OCI-LY7 (cell line): ENCODE data around the gene CEP164. TPM values are rescaled to one million over a fixed set of nuclear protein-coding genes. Genes with fewer than 3 reads are reported as not detected.

Experiments used
- BruUV-seq: library from RNA; stranded (reverse); fragments of 400-500 nt; replicated peaks from 2 replicates; lab custom pipeline; 2021; lab: Mats Ljungman, UMichigan
- CTCF ChIA-PET: fragments of 300-600 bp; sonication (Branson Sonifier 250); formaldehyde crosslinking; loops from one replicate; lab custom pipeline; 2022; ENCODE audit warnings: antibody characterized with exemption; ENCODE audit not compliant: unreplicated experiment; lab: Charles Lee
- POLR2A ChIA-PET: fragments of 300-600 bp; sonication (Branson Sonifier 250); formaldehyde crosslinking; loops from one replicate; lab custom pipeline; 2022; ENCODE audit warnings: antibody characterized with exemption; lab: Charles Lee
- DNase-seq: peaks from one replicate; pipeline ENCODE4 v3.0.0-alpha.2; 2015; ENCODE audit warnings: low spot score
- H2AFZ ChIP-seq: fragments of 200-600 bp; sonication (generic), shearing (Covaris generic); 2 replicates; pipeline ENCODE4 v1.6.1; 2014; ENCODE audit warnings: mild to moderate bottlenecking, antibody characterized with exemption, low read length, moderate library complexity
- H3K27ac ChIP-seq: fragments of 200-600 bp; sonication (generic); 2 replicates; pipeline ENCODE4 v1.5.1; 2014; ENCODE audit warnings: mixed run types, low read depth, mild to moderate bottlenecking, moderate library complexity, low read length, inconsistent platforms; ENCODE audit not compliant: poor library complexity, severe bottlenecking
- H3K36me3 ChIP-seq: fragments of 200-600 bp; sonication (generic); 2 replicates; pipeline ENCODE4 v1.6.1; 2014; ENCODE audit warnings: mild to moderate bottlenecking, antibody characterized with exemption, low read length, moderate library complexity, mixed read lengths; ENCODE audit not compliant: insufficient read depth
- H3K4me1 ChIP-seq: fragments of 200-600 bp; sonication (generic); 2 replicates; pipeline ENCODE4 v1.5.1; 2014; ENCODE audit warnings: mild to moderate bottlenecking, low read length; ENCODE audit not compliant: insufficient read depth, poor library complexity, severe bottlenecking
- H3K4me2 ChIP-seq: fragments of 200-600 bp; sonication (generic); 2 replicates; pipeline ENCODE4 v1.6.1; 2014; ENCODE audit warnings: mild to moderate bottlenecking, low read length
- H3K4me3 ChIP-seq: fragments of 200-600 bp; sonication (generic); 2 replicates; pipeline ENCODE4 v1.5.1; 2014; ENCODE audit warnings: mild to moderate bottlenecking, low read depth, low read length; ENCODE audit not compliant: poor library complexity, severe bottlenecking
- H3K79me2 ChIP-seq: fragments of 200-600 bp; sonication (generic); 2 replicates; pipeline ENCODE4 v1.6.1; 2016; ENCODE audit warnings: low read depth, mild to moderate bottlenecking, low read length, moderate library complexity, mixed read lengths; ENCODE audit not compliant: insufficient read depth
- H3K9me2 ChIP-seq: fragments of 200-600 bp; sonication (generic); 2 replicates; pipeline ENCODE4 v1.6.1; 2016; ENCODE audit warnings: mild to moderate bottlenecking, low read length, mixed read lengths; ENCODE audit not compliant: insufficient read depth
- H3K9me3 ChIP-seq: fragments of 200-600 bp; sonication (generic); 2 replicates; pipeline ENCODE4 v1.6.1; 2014; ENCODE audit warnings: mild to moderate bottlenecking, mixed run types, low read length, mixed read lengths
- H4K20me1 ChIP-seq: fragments of 200-600 bp; sonication (generic); 2 replicates; pipeline ENCODE4 v1.6.1; 2014; ENCODE audit warnings: mild to moderate bottlenecking, antibody characterized with exemption, low read length, moderate library complexity, mixed read lengths; ENCODE audit not compliant: insufficient read depth
- CTCF ChIP-seq: fragments of 200-600 bp; sonication (generic); conservative IDR thresholded peaks from 2 replicates; pipeline ENCODE4 v1.5.1; 2014; ENCODE audit warnings: mild to moderate bottlenecking, antibody characterized with exemption, low read length, moderate library complexity, mixed read lengths
- EZH2phosphoT487 ChIP-seq: fragments of 200-600 bp; sonication (generic); IDR thresholded peaks from 2 replicates; pipeline ENCODE4 v1.6.1; 2018; ENCODE audit warnings: low read depth, borderline replicate concordance, mild to moderate bottlenecking, mixed run types, antibody characterized with exemption, low read length, moderate library complexity, mixed read lengths
- intact Hi-C: fragments of 100-400 bp; cut with micrococcal nuclease; formaldehyde crosslinking; loops from one replicate; pipeline ENCODE4 v1.10.0; 2022; ENCODE audit not compliant: unreplicated experiment
- total RNA-seq, 2 experiments: library from RNA; depleted of rRNA in 1 of 2; stranded (reverse); fragments of >200 nt in 1 of 2; shearing (Covaris generic) in 1 of 2; gene quantifications; 2 replicates each; pipeline ENCODE4 v1.2.3, GENCODE V29; 2014 to 2022

The CEP164 gene
- total RNA-seq, 2 experiments from 2014 or later: 25.3 to 48.7 TPM

GRCh38 chr11:117295438-117296137 is 32.1 kb upstream of the CEP164 start:
- no peaks in the 10 kb centered on the region for H3K4me1 ChIP-seq
- no peaks in the 10 kb centered on the region for H4K20me1 ChIP-seq
- no peak for TF ChIP-seq CTCF
- TF ChIP-seq EZH2phosphoT487: no peak
- no peak overlapping the region for H2AFZ ChIP-seq
- no peak overlapping the region for H3K27ac ChIP-seq
- no peaks in the 10 kb centered on the region for H3K79me2 ChIP-seq
- no TSS peak for BruUV-seq
- intact Hi-C loops: no loop called here
- DNase-seq: no peak
- no peaks in the 10 kb centered on the region for H3K9me3 ChIP-seq
- H3K4me3 ChIP-seq: no peak overlapping the region
- ChIA-PET POLR2A (interaction anchor here (0.5 kb wide), 1 partner anchor 82 kb away, joined by 4 read pairs; no protein-coding TSS in a partner anchor), CTCF (no interaction called here)
- no peak overlapping the region for H3K4me2 ChIP-seq
- no peaks in the 10 kb centered on the region for H3K9me2 ChIP-seq
- no peaks in the 10 kb centered on the region for H3K36me3 ChIP-seq

DNA sequence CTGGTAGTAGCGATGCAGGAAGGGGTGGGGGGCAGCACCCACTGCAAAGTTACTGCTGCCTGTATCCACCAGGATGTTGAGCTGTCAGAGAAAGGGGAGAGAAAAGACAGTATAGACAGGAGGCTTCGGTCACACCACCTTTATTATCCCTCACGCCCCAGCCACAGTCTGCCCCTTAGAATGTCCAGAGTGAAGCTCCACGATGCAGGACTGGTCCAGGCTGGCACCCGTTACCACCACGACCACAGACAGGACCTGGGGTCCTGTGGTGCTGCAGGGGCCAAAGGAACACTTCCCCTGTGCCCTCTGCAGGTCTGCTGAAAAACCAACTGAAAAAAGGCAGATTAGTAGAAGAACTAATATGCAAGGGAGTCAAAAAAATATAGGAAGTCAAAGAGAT is 30.8 kb upstream of the CEP164 start:
- no peak overlapping the region for H3K4me3 ChIP-seq
- H3K27ac ChIP-seq: no peak overlapping the region
- intact Hi-C loops: no loop called here
- H3K4me2 ChIP-seq: no peak overlapping the region
- BruUV-seq: no TSS peak
- H3K9me2 ChIP-seq: no peaks in the 10 kb centered on the region
- H3K36me3 ChIP-seq: no peaks in the 10 kb centered on the region
- CTCF ChIA-PET: no interaction called here
- no peaks in the 10 kb centered on the region for H3K4me1 ChIP-seq
- no peaks in the 10 kb centered on the region for H4K20me1 ChIP-seq
- POLR2A ChIA-PET: no interaction called here
- no peak overlapping the region for H2AFZ ChIP-seq
- H3K9me3 ChIP-seq: no peaks in the 10 kb centered on the region
- TF ChIP-seq EZH2phosphoT487 (no peak), CTCF (no peak)
- no peaks in the 10 kb centered on the region for H3K79me2 ChIP-seq
- DNase-seq: no peak

- Histone ChIP-seq H4K20me1 (no peaks in the 10 kb centered on the region), H3K9me2 (no peaks in the 10 kb centered on the region), H3K27ac (no peak overlapping the region), H3K4me3 (no peak overlapping the region), H3K4me2 (no peak overlapping the region), H3K9me3 (no peaks in the 10 kb centered on the region), H3K4me1 (no peaks in the 10 kb centered on the region), H3K36me3 (no peaks in the 10 kb centered on the region), H3K79me2 (no peaks in the 10 kb centered on the region), H2AFZ (no peak overlapping the region)
- DNase-seq: no peak
- ChIA-PET CTCF (no interaction called here), POLR2A (interaction anchor here (0.6 kb wide), 1 partner anchor 601 kb away, joined by 3 read pairs; no protein-coding TSS in a partner anchor)
- intact Hi-C loops: no loop called here
- no TSS peak for BruUV-seq
- no peak for TF ChIP-seq EZH2phosphoT487
These were observed 29.5 kb upstream of the CEP164 start for GRCh38 chr11:117298195-117298594.
